ENCODE measurements around the gene DCXR.

The DCXR gene

GRCh38 chr17:82007495-82008257 is 29.8 kb downstream of the DCXR start:
- Histone ChIP-seq H3K4me3 (ENCODE audit: low read depth, low read length) (no peak overlapping the region), H2AFZ (ENCODE audit: low read length, unreplicated experiment) (no peak overlapping the region), H3K79me2 (ENCODE audit: control insufficient read depth, insufficient read depth, low read length, unreplicated experiment) (no peaks in the 10 kb centered on the region), H3K27me3 (ENCODE audit: insufficient read depth, low read length) (no peaks in the 10 kb centered on the region), H3K27ac (ENCODE audit: low read depth, low read length) (no peak overlapping the region), H3K4me1 (ENCODE audit: control insufficient read depth, insufficient read depth, low read length, unreplicated experiment) (peaks cover 38% of the 10 kb centered on the region), H3K36me3 (ENCODE audit: insufficient read depth, low read length) (no peaks in the 10 kb centered on the region)

GRCh38 chr17:82007228-82007494 is 30.3 kb downstream of the DCXR start:
- H3K79me2 ChIP-seq (ENCODE audit: control insufficient read depth, insufficient read depth, low read length, unreplicated experiment) = no peaks in the 10 kb centered on the region
- no peak overlapping the region for H3K27ac ChIP-seq (ENCODE audit: low read depth, low read length)
- H3K4me3 ChIP-seq (ENCODE audit: low read depth, low read length) = no peak overlapping the region
- H3K36me3 ChIP-seq (ENCODE audit: insufficient read depth, low read length) = no peaks in the 10 kb centered on the region
- H3K4me1 ChIP-seq (ENCODE audit: control insufficient read depth, insufficient read depth, low read length, unreplicated experiment) = peaks cover 39% of the 10 kb centered on the region
- H3K27me3 ChIP-seq (ENCODE audit: insufficient read depth, low read length) = no peaks in the 10 kb centered on the region
- H2AFZ ChIP-seq (ENCODE audit: low read length, unreplicated experiment) = no peak overlapping the region

- peaks cover 39% of the 10 kb centered on the region for H3K4me1 ChIP-seq (ENCODE audit: control insufficient read depth, insufficient read depth, low read length, unreplicated experiment)
- no peak overlapping the region for H3K4me3 ChIP-seq (ENCODE audit: low read depth, low read length)
- H3K27me3 ChIP-seq (ENCODE audit: insufficient read depth, low read length) = no peaks in the 10 kb centered on the region
- no peak overlapping the region for H3K27ac ChIP-seq (ENCODE audit: low read depth, low read length)
- H2AFZ ChIP-seq (ENCODE audit: low read length, unreplicated experiment) = no peak overlapping the region
- H3K79me2 ChIP-seq (ENCODE audit: control insufficient read depth, insufficient read depth, low read length, unreplicated experiment) = no peaks in the 10 kb centered on the region
- H3K36me3 ChIP-seq (ENCODE audit: insufficient read depth, low read length) = no peaks in the 10 kb centered on the region
These were observed 30.8 kb downstream of the DCXR start for GRCh38 chr17:82006468-82007227.

- Histone ChIP-seq H3K36me3 (ENCODE audit: insufficient read depth, low read length) (no peaks in the 10 kb centered on the region), H3K4me3 (ENCODE audit: low read depth, low read length) (no peak overlapping the region), H2AFZ (ENCODE audit: low read length, unreplicated experiment) (no peak overlapping the region), H3K79me2 (ENCODE audit: control insufficient read depth, insufficient read depth, low read length, unreplicated experiment) (no peaks in the 10 kb centered on the region), H3K27me3 (ENCODE audit: insufficient read depth, low read length) (no peaks in the 10 kb centered on the region), H3K4me1 (ENCODE audit: control insufficient read depth, insufficient read depth, low read length, unreplicated experiment) (peaks cover 39% of the 10 kb centered on the region), H3K27ac (ENCODE audit: low read depth, low read length) (no peak overlapping the region)
These were observed 31.7 kb downstream of the DCXR start for GRCh38 chr17:82005701-82006348.

- H3K27me3 ChIP-seq (ENCODE audit: insufficient read depth, low read length) = no peaks in the 10 kb centered on the region
- H3K4me3 ChIP-seq (ENCODE audit: low read depth, low read length) = no peak overlapping the region
- H3K27ac ChIP-seq (ENCODE audit: low read depth, low read length) = peak overlapping the region; percentile 77
- no peaks in the 10 kb centered on the region for H3K79me2 ChIP-seq (ENCODE audit: control insufficient read depth, insufficient read depth, low read length, unreplicated experiment)
- H2AFZ ChIP-seq (ENCODE audit: low read length, unreplicated experiment) = no peak overlapping the region
- H3K4me1 ChIP-seq (ENCODE audit: control insufficient read depth, insufficient read depth, low read length, unreplicated experiment) = peaks cover 39% of the 10 kb centered on the region
- no peaks in the 10 kb centered on the region for H3K36me3 ChIP-seq (ENCODE audit: insufficient read depth, low read length)
These were observed 32.7 kb downstream of the DCXR start for GRCh38 chr17:82004517-82005455.

- Histone ChIP-seq H3K4me1 (ENCODE audit: control insufficient read depth, insufficient read depth, low read length, unreplicated experiment) (peaks cover 39% of the 10 kb centered on the region), H3K36me3 (ENCODE audit: insufficient read depth, low read length) (no peaks in the 10 kb centered on the region), H3K4me3 (ENCODE audit: low read depth, low read length) (peak overlapping the region; percentile 8; the same call in 1 of the 2 replicates), H2AFZ (ENCODE audit: low read length, unreplicated experiment) (peak overlapping the region; percentile 48), H3K27me3 (ENCODE audit: insufficient read depth, low read length) (no peaks in the 10 kb centered on the region), H3K27ac (ENCODE audit: low read depth, low read length) (peak overlapping the region; percentile 77), H3K79me2 (ENCODE audit: control insufficient read depth, insufficient read depth, low read length, unreplicated experiment) (no peaks in the 10 kb centered on the region)
These were observed 33.8 kb downstream of the DCXR start for GRCh38 chr17:82003411-82004381.

GRCh38 chr17:82001571-82002056 is 35.9 kb downstream of the DCXR start:
- Histone ChIP-seq H3K4me3 (ENCODE audit: low read depth, low read length) (no peak overlapping the region), H3K4me1 (ENCODE audit: control insufficient read depth, insufficient read depth, low read length, unreplicated experiment) (peaks cover 35% of the 10 kb centered on the region)

GRCh38 chr17:82000803-82001570 is 36.5 kb downstream of the DCXR start:
- Histone ChIP-seq H3K36me3 (ENCODE audit: insufficient read depth, low read length) (no peaks in the 10 kb centered on the region), H3K4me3 (ENCODE audit: low read depth, low read length) (no peak overlapping the region), H3K4me1 (ENCODE audit: control insufficient read depth, insufficient read depth, low read length, unreplicated experiment) (peaks cover 30% of the 10 kb centered on the region), H3K27ac (ENCODE audit: low read depth, low read length) (no peak overlapping the region), H3K79me2 (ENCODE audit: control insufficient read depth, insufficient read depth, low read length, unreplicated experiment) (no peaks in the 10 kb centered on the region), H3K27me3 (ENCODE audit: insufficient read depth, low read length) (no peaks in the 10 kb centered on the region), H2AFZ (ENCODE audit: low read length, unreplicated experiment) (no peak overlapping the region)

More at GRCh38 chr17:82001571-82002056, 35.9 kb downstream of the DCXR start:
- no peak overlapping the region for H2AFZ ChIP-seq (ENCODE audit: low read length, unreplicated experiment)
- no peaks in the 10 kb centered on the region for H3K79me2 ChIP-seq (ENCODE audit: control insufficient read depth, insufficient read depth, low read length, unreplicated experiment)
- no peak overlapping the region for H3K27ac ChIP-seq (ENCODE audit: low read depth, low read length)
- H3K36me3 ChIP-seq (ENCODE audit: insufficient read depth, low read length) = no peaks in the 10 kb centered on the region
- no peaks in the 10 kb centered on the region for H3K27me3 ChIP-seq (ENCODE audit: insufficient read depth, low read length)
